NCI-H2029 (cell line): Measurements from ENCODE around the gene SFXN5.

Experiments used
- DNase-seq: peaks from one replicate; lab custom pipeline; 2025; lab: John Stamatoyannopoulos, UW

The SFXN5 gene

DNA sequence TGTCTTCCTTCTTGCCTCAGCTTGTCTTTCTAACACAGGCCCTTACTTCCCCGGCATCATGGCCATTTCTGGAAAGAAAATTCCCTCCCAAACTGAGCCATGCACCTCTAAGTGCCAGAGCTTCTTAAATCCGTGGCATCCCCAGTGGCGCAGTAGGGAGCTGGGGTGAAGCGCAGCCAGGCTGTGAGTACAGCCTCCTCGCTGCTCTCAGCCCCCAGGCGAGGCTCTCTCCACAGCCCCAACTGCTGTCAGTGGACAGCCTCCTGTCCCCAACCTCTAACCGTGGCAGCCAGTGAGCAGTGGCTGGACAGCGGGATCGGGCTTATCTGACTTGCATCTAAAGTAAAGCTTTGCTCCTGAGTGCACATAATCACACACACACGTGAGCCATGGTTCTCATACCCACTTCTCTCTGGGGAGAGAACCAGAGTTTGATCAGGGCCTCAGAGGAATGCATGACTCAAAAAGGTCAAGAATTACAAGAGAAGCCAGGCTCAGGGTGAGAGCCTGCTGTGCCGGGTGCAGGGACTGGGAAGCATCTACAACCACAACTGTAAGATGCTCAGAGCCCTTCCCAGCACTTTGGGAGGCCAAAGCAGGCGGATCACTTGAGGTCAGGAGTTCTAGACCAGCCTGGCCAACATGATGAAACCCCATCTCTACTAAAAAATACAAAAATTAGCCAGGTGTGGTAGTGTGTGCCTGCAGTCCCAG lies 50.7 kb downstream of the SFXN5 start:
- DNase-seq, result no peak

GRCh38 chr2:73020306-73020656 lies 51.2 kb downstream of the SFXN5 start:
- DNase-seq, result no peak

GRCh38 chr2:73018188-73018825 lies 53.2 kb downstream of the SFXN5 start:
- DNase-seq, result no peak

- no peak for DNase-seq
Observed at GRCh38 chr2:73013936-73014335, 57.6 kb downstream of the SFXN5 start.

DNA sequence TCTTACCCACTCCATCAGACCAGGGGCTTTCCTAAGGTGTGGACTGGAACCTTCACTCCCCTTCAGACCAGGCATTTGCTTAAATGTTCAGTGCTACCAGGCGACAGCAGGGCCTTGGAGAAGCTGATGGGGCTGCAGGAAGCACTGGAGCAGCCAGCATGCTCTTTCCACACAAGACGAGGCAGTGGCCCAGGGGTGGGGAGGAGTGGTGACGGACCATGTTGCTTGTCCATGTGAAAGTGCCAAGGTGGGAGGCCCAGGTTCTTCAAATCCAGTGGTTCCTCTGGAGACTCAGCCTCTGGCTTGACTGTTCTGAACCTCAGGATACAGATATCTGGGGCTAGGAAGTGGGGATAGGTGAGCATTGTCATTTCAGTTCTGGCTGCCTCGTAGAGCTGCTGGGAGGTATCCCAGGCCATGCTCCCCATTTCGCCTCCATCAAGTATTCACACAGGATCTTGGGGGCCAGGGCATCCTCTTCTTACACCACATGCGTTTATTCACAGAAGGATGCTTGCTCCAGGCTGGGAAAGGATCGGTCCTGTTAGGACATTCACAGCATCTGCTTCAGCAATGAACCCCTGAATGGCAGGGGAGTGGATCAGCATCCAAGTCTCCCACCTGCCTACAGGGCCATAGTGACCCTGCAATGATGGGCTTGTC lies 62.2 kb downstream of the SFXN5 start:
- DNase-seq, result no peak

GRCh38 chr2:73008766-73009135 lies 62.8 kb downstream of the SFXN5 start:
- no peak for DNase-seq

- no peak for DNase-seq
Observed at GRCh38 chr2:73007991-73008765, 63.3 kb downstream of the SFXN5 start.

GRCh38 chr2:73006969-73007710 lies 64.4 kb downstream of the SFXN5 start:
- DNase-seq, result no peak

DNA sequence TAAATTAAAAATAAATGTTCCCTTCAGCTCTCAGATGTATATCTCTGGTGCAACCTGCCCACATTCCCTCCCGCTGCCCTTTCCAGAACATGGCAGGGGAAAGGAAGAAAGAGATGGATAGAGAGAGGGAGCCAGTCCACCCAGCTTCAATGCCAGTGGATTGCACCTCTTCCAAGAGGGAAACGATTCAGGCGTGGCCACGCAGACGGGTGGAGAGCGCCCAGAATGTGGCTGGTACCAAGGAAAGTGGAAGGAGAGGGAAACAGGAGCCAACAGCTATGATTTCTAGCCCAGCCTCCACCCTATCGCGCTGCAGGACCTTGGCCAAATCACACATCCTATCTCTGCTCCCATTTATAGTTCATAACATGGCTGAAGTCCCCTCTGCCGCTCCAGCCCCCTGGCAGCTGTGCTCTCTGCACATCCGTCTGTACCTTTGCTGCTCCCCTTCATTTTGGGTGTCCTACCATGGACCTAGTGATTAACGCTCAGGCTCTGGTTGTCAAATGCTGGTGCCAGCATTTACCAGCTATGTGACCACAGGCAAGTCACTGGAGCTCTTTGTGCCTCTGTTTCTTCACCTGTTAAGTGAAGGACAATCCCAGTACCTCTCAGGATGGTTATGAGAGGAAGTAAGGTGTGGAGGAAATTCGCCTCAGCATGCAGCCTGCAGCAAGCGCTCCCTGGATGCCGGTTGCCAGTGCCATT lies 66.5 kb downstream of the SFXN5 start:
- DNase-seq, result no peak

GRCh38 chr2:73004466-73004865 lies 67.0 kb downstream of the SFXN5 start:
- no peak for DNase-seq

- no peak for DNase-seq
Observed at GRCh38 chr2:73003027-73003426, 68.5 kb downstream of the SFXN5 start.

GRCh38 chr2:73000808-73001570 lies 70.5 kb downstream of the SFXN5 start:
- no peak for DNase-seq

- DNase-seq, result no peak
Observed at GRCh38 chr2:72999729-73000725, 71.5 kb downstream of the SFXN5 start.

DNA sequence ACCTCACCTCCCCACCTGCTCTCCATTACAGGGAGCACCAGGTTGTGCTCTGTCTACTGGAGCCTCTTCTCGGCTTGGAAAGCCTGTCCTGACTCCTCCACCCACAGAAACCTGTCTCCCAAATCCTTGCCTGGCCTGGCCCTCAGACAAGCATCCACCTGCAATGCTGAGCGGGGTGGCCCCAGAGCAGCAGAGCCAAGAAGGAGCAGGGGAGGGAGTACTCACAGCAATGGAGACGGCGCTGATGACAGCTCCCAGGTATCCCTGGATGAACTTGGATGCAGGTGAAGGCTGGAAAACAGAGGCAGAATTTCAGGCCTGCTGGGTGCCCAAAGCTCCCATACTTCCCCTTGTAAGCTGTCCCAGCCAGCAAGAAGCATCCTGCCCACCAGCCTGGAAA lies 72.8 kb downstream of the SFXN5 start:
- no peak for DNase-seq

DNA sequence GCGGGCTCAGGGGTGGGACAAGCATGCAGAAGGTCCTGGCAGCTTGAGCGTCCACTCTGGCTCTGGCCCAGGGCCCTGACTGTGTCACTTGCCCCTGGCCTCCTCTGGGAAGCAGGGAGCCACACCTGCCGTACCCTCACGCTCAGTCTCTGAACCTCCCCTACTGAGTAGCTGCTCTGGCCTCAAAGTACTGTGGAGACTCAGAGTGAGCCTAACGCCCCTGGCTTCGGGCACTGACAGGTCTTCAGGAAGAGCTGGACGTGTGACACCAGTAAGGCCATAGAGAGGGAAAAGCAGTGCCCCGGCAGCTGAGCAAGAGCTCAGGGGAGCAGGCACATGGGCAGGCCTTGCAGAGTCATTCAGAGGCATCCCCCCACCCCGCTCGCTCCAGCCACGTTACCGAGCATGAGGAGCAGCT lies 73.3 kb downstream of the SFXN5 start:
- no peak for DNase-seq

- DNase-seq, result no peak
Observed at GRCh38 chr2:72996117-72996502, 75.4 kb downstream of the SFXN5 start.

GRCh38 chr2:72995430-72996116 lies 75.9 kb downstream of the SFXN5 start:
- DNase-seq, result no peak

DNA sequence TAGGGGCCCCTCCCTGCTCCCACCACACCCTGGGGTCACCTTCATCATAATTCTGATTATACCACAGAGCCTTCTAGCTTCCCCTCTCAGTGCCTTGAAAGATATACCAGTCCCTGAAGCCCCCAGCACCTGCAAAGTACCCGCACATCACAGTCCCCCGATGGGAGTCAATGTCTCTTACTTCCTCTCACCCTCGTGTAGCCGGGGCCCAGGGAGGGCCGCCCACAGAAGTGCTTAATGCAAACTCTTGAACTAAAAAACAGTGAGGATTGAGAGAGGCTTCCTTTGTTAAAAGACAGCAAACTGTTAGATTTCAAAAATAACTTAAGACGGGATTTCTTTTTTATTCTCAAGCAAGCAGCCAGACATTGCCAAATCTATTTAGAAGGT lies 76.5 kb downstream of the SFXN5 start:
- DNase-seq, result no peak
